Esophagus squamous epithelium (tissue), 5 donors: Measurements from ENCODE around the gene COPG2. TPM values are rescaled to one million over a fixed set of nuclear protein-coding genes. Genes with fewer than 3 reads are reported as not detected.
"Not testable (repeated sequence)": the region's sequence is repeated elsewhere in the genome, so short reads cannot be mapped to it uniquely, and the experiment has no call there.

Experiments used
- DNase-seq: peaks from one replicate; lab custom pipeline; 2025; lab: John Stamatoyannopoulos, UW
- H3K27ac ChIP-seq, 4 donors: fragments of 200-600 bp; sonication (generic); one replicate each; pipeline ENCODE4 v1.5.1; 2016 to 2019; ENCODE audit warnings: mild to moderate bottlenecking in 1 of 4
- H3K27me3 ChIP-seq, 4 donors: fragments of 200-600 bp; sonication (generic); 1 replicate in 3 of 4; 2 replicates in 1 of 4; pipeline versions ENCODE4 v1.5.1 to v1.6.0; 2017 to 2021; ENCODE audit warnings: antibody characterized with exemption in 1 of 4
- H3K36me3 ChIP-seq, 3 donors: fragments of 200-600 bp; sonication (generic); one replicate each; pipeline ENCODE4 v1.5.1; 2016 to 2019
- H3K4me1 ChIP-seq, 3 donors: fragments of 200-600 bp; sonication (generic); one replicate each; pipeline ENCODE4 v1.5.1; 2017 to 2019
- H3K4me3 ChIP-seq, 4 donors: fragments of 200-600 bp; sonication (generic); 1 replicate in 3 of 4; 2 replicates in 1 of 4; pipeline ENCODE4 v1.5.1; 2016 to 2019; ENCODE audit warnings: mild to moderate bottlenecking in 2 of 4, moderate library complexity in 1 of 4
- H3K9me3 ChIP-seq, 3 donors: fragments of 200-600 bp; sonication (generic); one replicate each; pipeline ENCODE4 v1.5.1; 2016 to 2019
- CTCF ChIP-seq, 6 experiments: fragments of 450-650 bp in 4 of 6; fragments of 200-600 bp in 2 of 6; sonication (generic) in 2 of 6; IDR thresholded peaks; one replicate each; pipeline ENCODE4 v1.5.1; 2016 to 2019; ENCODE audit warnings: antibody characterized with exemption in 6 of 6, mild to moderate bottlenecking in 4 of 6, moderate library complexity in 4 of 6
- POLR2A ChIP-seq, 4 donors: fragments of 450-650 bp; IDR thresholded peaks; one replicate each; pipeline ENCODE4 v1.6.1; 2017; ENCODE audit warnings: antibody characterized with exemption in 4 of 4, mild to moderate bottlenecking in 4 of 4, moderate library complexity in 3 of 4
- WGBS, 2 donors: methylation state at CpG; one replicate each; pipeline ENCODE4 v1.1.5; 2018; 5-methylcytosine and 5-hydroxymethylcytosine counted together
- intact Hi-C: fragments of 100-400 bp; cut with DNase I; formaldehyde crosslinking; loops from one replicate; pipeline ENCODE4 v1.15.0; 2022
- total RNA-seq, 4 donors: library from RNA; depleted of rRNA; stranded (reverse); fragments of >200 nt; gene quantifications; one replicate each; pipeline ENCODE4 v1.1.0, GENCODE V29; 2016
- donor health status: DM: yes; HTN: yes; CAD: no.

The COPG2 gene
- total RNA-seq, 4 donors from 2014 or later, result 12.3 to 28.2 (median 17.8) TPM

- Histone ChIP-seq H3K9me3 (no peaks in the 10 kb centered on the region), H3K4me3 (no peak overlapping the region), H3K27ac (no peak overlapping the region), H3K36me3 (peaks cover 0 to 61% (median 0%) of the 10 kb centered on the region in 3 donors), H3K27me3 (no peaks in the 10 kb centered on the region), H3K4me1 (no peaks in the 10 kb centered on the region)
- 75 to 97% methylated on average over 1 of the region's 1 CpG for WGBS, 2 donors
- no peak for DNase-seq
- intact Hi-C loops, result no loop called here
- TF ChIP-seq CTCF (IDR thresholded peaks at IDR 0.05), result no peak
- TF ChIP-seq POLR2A (IDR thresholded peaks at IDR 0.05), result no peak
Measured at GRCh38 chr7:130606161-130606560, 62.4 kb downstream of the COPG2 start.

GRCh38 chr7:130598056-130598455 is 70.5 kb downstream of the COPG2 start:
- H3K27ac ChIP-seq, result no peak overlapping the region
- intact Hi-C loops, result no loop called here
- no peak overlapping the region for H3K4me3 ChIP-seq
- 54 to 71% methylated on average over 3 of the region's 3 CpGs for WGBS, 2 donors
- H3K27me3 ChIP-seq, result no peaks in the 10 kb centered on the region
- TF ChIP-seq CTCF (IDR thresholded peaks at IDR 0.05), result no peak
- TF ChIP-seq POLR2A (IDR thresholded peaks at IDR 0.05), result no peak
- H3K4me1 ChIP-seq, result no peaks in the 10 kb centered on the region
- H3K36me3 ChIP-seq, result no peaks in the 10 kb centered on the region
- H3K9me3 ChIP-seq, result no peaks in the 10 kb centered on the region
- no peak for DNase-seq

- 87 to 94% methylated on average over 2 to 3 of the region's 4 CpGs for whole genome bisulfite sequencing, 2 donors
- Histone ChIP-seq H3K9me3 (no peaks in the 10 kb centered on the region), H3K4me1 (no peaks in the 10 kb centered on the region), H3K27ac (no peak overlapping the region), H3K27me3 (no peaks in the 10 kb centered on the region), H3K4me3 (no peak overlapping the region), H3K36me3 (no peaks in the 10 kb centered on the region)
- no peak for DNase-seq
- intact Hi-C loops, result no loop called here
- TF ChIP-seq CTCF (IDR thresholded peaks at IDR 0.05), result no peak
- TF ChIP-seq POLR2A (IDR thresholded peaks at IDR 0.05), result no peak
Measured at GRCh38 chr7:130595986-130596385, 72.6 kb downstream of the COPG2 start.

GRCh38 chr7:130593033-130593432 is 75.5 kb downstream of the COPG2 start:
- Histone ChIP-seq H3K27ac (no peak overlapping the region), H3K4me1 (no peaks in the 10 kb centered on the region), H3K4me3 (no peak overlapping the region), H3K9me3 (no peaks in the 10 kb centered on the region), H3K36me3 (no peaks in the 10 kb centered on the region), H3K27me3 (no peaks in the 10 kb centered on the region)
- intact Hi-C loops, result no loop called here
- no peak for DNase-seq
- 93 to 100% methylated on average over 1 of the region's 1 CpG for WGBS, 2 donors
- TF ChIP-seq CTCF (IDR thresholded peaks at IDR 0.05) (no peak), POLR2A (IDR thresholded peaks at IDR 0.05) (no peak)

- H3K9me3 ChIP-seq, H3K4me1 ChIP-seq, H3K27me3 ChIP-seq, intact Hi-C loops, DNase-seq, H3K4me3 ChIP-seq, H3K36me3 ChIP-seq, H3K27ac ChIP-seq: not testable (repeated sequence)
- WGBS, 2 donors, result no CpG with 5 or more reads among the region's 30 CpGs
Measured at GRCh38 chr7:130591464-130591863, 77.1 kb downstream of the COPG2 start.

- DNase-seq, H3K4me3 ChIP-seq, H3K9me3 ChIP-seq, H3K27me3 ChIP-seq, H3K36me3 ChIP-seq, H3K27ac ChIP-seq, intact Hi-C loops, H3K4me1 ChIP-seq: not testable (repeated sequence)
- 95 to 97% methylated on average over 2 of the region's 2 CpGs for WGBS, 2 donors
Measured at GRCh38 chr7:130585932-130586331, 82.6 kb downstream of the COPG2 start.

GRCh38 chr7:130575110-130575509 is 93.4 kb downstream of the COPG2 start:
- H3K27me3 ChIP-seq, H3K27ac ChIP-seq, H3K4me1 ChIP-seq, H3K36me3 ChIP-seq, DNase-seq, H3K4me3 ChIP-seq, intact Hi-C loops, H3K9me3 ChIP-seq: not testable (repeated sequence)
- WGBS, 2 donors, result 89 to 92% methylated on average over 3 of the region's 3 CpGs

GRCh38 chr7:130570144-130570543 is 98.4 kb downstream of the COPG2 start:
- H3K4me3 ChIP-seq, H3K4me1 ChIP-seq, H3K9me3 ChIP-seq, intact Hi-C loops, H3K27me3 ChIP-seq, DNase-seq, H3K27ac ChIP-seq, H3K36me3 ChIP-seq: not testable (repeated sequence)
